Measurements from ENCODE around the gene MAGEA9B.
"Not testable (repeated sequence)": the region's sequence is repeated elsewhere in the genome, so short reads cannot be mapped to it uniquely, and the experiment has no call there.

Gene MAGEA9B

DNA sequence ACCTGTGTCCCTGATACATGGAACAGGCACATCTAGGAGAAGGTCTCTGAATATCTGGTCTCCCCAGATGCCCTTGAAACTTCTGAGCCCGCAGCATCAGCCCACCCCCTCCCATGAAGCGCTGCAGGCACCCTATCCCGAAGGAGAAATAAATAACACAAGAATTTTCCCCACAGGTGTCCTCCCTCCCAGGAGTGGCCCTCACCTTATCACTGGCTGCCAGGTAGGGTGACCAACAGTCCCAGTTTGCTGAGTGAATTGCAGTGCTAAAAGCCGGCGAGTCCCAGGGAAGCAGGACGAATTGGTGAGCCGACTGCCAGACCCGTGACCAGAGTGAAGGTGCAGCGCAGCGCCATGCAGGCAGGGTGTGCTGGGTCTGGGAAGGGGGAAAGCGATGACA is 53.3 kb downstream of the MAGEA9B start:
- DNase-seq = not testable (repeated sequence)

DNA sequence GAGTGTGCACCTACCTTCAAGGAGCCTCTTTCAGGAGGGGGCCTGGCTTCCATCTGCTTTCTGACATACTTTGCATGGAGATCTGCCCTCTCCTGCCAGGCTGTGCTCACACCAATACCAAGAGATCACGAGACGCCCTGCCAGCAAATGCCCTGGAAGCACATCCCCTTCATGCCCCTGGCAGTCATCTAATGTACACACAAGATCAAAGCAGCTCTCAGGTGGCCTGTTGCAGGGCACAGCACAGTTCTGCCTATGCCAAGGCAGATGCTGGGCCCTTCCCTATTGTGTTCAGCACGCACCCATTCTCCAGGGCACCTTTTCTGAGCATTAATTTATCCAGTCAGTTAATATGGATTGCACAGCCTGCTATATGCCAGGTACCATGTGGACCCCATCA is 54.4 kb downstream of the MAGEA9B start:
- not testable (repeated sequence) for DNase-seq

Data from NCI-H524 treated with DMSO at 0.1 percent for 48 hours (cell line).